NCI-H460 (cell line): ENCODE results near the gene ABHD11. TPM values are rescaled to one million over a fixed set of nuclear protein-coding genes. Genes with fewer than 3 reads are reported as not detected.
"Not testable (repeated sequence)": the region's sequence is repeated elsewhere in the genome, so short reads cannot be mapped to it uniquely, and the experiment has no call there.

Source experiments
- DNase-seq: peaks from one replicate; pipeline ENCODE4 v3.0.0-alpha.2; 2016; ENCODE audit warnings: low read depth; ENCODE audit errors: extremely low read depth
- total RNA-seq: library from RNA; depleted of rRNA; stranded (reverse); fragments of >200 nt; shearing (Covaris generic); gene quantifications from 2 replicates; pipeline ENCODE4 v1.2.3, GENCODE V29; 2014

Gene ABHD11
- total RNA-seq, 1 experiment from 2014 or later = 10.7 TPM

DNA sequence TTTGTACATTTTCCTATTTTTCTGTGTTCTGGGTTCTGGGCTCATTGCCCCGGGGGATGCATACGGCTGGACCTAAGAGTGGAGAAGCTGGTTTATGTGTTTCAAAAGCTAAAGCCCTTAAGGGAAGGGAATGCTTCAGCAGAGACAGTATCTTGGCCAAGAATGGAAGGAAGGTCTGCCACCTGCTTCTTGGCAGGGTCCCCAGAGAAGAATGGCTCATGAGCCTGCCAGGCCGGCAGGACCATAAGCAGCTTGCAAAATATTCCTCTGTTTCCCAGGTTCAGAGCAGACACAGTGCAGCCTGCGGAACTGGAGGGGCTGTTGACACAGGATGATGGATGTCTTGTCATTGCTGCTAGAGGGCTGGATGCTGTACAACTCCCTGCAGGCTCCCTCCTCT lies 7.8 kb upstream of the ABHD11 start:
- DNase-seq = no peak

DNA sequence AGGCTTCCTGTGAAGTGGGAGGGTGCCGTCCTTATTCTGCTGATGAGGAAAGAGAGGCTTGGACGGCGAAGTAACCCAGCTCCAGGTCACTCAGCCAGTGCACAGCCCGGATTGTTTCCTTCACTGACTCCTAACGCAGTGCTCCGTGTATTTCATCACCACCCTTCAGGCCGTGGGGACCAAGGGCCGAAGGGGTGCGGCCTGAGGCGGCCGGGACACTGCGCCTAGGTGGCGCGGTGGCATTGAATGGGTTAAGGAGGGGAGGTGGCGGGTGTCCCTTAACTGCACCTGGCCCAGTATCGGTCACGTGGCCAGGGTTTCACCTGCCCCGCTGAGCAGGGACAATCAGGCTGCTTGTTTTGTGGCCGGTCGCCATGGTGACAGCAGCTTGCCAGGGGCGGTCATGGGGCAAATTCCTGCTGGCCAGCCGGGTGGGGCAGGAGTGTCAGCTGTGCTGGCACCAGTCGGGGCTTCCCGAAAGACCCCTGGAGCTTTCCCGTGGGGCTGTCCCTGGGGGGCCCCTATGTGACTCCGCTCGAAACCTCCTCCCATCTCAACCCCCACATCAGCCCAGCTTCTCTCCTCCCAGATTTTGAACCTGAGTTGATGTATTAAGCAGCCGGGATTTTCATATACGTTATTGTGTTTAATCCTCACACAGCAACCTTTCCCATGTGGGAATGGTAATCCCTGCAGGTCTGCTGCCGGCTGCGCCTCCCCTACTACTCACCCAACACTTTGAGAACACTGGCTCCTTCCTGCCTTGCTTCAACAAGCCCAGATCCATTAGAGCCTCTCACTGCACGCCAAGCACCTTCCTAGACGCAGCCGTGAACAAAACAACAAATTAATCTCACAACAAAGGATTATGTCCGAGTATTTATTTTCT lies 4.4 kb upstream of the ABHD11 start:
- no peak for DNase-seq

DNA sequence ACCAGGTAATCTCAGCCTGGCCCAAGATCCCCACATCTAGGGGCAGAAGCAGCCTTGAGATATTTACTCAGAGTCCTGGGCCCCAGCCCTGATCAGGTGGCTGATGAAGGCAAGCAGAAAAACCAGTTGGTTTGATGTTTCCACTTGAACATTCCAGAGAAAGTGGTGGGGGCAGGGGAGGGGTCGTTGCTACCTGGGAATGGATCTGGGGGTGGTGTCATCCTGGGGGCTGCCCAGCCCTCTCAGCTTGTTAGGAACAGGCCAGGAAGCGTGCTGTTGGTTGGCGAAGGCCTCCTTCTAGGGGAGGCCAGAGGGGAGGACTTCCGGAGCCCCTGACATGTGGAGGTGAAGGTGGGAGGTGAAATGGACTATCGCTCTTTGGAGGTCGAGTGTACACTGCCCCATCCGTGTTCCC lies 3.7 kb upstream of the ABHD11 start:
- no peak for DNase-seq

DNA sequence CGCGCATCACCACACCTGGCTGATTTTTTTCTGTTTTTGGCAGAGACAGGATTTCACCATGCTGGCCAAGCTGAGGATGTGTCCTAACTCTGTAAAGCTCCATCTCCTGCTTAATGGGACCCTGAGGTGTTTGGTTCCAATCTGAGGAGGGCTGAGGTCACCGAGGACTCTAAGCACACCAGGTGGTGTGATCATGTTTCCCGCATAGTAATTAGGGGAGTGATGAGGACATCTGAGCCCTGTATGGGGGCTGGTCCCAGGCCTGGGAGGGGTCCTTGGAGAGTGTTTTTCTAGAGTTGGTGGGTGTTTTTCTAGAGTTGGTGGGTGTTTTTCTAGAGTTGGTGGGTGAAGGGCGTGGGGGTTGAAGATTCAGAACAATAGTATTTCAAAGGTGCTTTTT lies 3.0 kb upstream of the ABHD11 start:
- no peak for DNase-seq

DNA sequence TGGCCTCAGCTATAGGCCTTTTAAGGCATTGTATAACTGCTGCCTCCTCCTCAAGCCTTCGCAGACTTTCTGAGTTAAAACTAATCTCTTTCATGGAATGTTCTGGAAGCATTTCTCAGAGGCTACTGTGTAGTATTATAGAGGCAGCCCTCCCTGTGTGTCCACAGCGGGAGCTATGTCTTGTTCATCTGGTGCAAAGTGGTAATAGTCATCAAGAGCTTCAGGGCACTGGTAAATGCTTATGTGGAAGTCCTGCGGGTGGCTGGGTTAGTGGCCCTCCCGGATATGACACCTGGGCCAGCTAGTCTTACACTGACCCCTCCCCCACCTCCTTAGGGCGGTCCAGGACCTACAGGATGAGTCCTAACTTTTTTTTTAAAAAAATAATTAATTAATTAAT lies 2.2 kb upstream of the ABHD11 start:
- no peak for DNase-seq

DNA sequence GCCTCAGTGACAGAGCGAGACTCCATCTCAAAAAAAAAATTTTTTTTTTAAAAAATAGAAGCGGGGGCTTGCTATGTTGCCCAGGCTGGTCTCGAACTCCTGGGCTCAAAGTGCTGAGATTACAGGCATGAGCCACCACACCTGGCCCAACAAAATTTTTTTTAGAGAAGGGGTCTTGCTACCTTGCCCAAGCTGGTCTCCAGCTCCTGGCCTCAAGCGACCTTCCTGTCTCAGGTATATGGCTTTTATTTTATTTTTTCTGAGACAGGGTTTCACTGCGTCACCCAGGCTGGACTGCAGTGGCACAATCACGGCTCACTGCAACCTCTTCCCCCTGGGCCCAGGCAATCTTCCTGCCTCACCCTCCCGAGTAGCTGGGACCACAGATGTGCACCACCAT lies 1.6 kb upstream of the ABHD11 start:
- DNase-seq = no peak

DNA sequence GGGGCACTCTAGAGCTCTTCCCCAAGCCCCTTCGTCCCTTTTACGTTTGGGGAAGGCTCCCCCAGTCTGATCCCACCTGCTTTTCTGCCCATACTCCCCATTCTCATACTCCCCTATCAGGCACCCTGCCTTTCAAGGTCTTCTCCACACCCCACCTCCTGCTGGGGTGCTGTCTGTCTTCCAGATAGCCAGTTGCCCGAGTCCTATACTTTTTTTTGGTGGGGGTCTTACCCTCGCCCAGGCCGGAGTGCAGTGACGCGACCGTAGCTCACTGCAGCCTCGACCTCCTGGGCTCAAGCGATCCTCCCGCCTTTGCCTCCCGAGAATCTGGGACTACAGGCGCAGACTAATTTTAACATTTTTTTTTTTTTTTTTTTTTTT lies 775 bp upstream of the ABHD11 start:
- no peak for DNase-seq

DNA sequence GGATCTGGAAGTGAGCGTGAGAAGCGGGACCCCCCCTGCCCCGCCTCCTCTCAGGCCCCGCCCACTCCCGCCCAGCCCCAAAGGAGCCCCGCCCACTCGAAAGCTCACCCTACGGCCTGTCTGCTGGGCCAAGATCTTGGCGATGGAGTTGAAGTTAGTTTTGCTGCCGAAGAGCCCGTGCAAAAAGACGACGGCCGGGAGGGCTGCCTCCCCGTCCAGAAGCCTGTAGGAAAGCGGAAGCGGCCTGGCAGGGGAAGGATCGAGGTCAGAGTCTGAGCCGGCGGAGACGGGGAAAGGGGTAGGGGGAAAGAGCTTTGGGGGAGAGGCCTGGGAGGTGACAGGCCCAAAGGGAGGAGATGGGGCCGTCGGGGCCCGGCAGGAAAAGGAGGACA lies 386 bp downstream of the ABHD11 start:
- DNase-seq = no peak

DNA sequence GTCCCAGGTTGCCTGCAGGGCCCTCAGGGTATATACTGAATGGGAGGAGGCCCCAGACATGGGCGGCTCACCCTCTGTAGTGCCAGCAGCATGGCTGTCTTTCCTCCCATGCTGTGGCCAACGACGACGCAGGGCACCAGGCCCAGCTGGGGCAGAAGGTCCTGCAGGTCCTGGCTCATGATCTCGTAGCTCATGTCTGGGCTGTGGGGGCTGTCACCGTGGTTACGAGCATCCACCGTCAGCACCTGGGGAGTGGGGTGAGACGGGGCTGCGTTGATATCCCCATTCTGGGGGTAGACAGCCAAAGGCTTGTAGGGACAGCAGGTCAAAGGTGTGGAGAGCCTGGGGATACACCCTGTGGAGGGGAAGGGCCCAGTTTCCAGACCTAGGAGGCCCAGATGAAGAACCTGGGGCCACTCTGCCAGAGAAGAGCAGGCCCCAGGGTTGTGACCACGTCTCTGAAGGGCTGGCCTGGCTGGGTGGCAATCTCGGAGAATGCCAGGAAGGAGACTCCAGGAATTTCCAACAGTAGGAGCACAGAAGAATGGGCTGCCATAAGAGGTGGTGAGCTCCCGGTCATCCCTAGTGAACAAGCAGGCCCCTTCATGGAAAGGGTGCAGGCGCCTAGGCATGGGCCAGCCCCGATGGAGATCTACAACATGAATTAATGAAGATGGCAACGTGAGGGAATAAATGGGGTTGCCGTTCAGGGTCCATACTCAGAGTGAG lies 947 bp downstream of the ABHD11 start:
- DNase-seq = no peak

DNA sequence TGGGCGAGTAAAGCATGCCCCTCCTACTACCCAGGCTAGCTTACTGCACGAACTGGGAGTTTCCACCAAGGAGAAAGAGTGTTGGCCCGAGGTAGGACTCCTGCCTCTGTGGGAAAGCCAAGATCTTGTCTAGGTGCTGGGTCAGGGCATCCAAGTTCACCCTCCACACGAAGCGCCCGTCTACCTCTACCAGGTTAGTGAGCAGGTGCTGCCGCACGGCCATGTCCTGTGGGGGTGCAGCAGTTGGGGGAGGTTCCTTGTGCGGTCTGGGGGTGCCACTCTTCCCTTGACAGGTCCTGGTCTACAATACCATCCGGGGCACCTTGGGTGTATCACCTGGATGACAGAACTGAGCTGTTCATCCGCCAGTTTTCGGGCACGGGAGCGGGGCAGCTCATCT lies 1.7 kb downstream of the ABHD11 start:
- no peak for DNase-seq

DNA sequence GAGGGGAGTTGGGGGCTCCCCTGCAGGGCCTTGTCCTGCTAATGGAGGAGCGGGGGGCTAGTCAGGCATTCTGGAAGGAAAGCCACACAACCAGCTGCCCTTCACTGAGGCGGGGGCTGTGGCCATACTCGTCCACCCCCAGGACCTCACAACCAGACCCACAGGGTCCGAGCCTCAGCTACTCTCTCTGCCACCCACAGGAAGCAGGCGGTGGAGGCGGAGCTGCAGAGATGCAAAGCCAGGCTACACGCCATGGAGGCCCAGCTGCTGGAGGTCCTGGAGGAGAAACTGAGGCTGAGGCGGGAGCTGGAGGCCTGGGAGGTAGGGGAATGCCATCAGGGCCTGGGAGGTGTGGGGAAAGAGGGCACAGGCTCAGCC lies 3.1 kb downstream of the ABHD11 start:
- DNase-seq = no peak

DNA sequence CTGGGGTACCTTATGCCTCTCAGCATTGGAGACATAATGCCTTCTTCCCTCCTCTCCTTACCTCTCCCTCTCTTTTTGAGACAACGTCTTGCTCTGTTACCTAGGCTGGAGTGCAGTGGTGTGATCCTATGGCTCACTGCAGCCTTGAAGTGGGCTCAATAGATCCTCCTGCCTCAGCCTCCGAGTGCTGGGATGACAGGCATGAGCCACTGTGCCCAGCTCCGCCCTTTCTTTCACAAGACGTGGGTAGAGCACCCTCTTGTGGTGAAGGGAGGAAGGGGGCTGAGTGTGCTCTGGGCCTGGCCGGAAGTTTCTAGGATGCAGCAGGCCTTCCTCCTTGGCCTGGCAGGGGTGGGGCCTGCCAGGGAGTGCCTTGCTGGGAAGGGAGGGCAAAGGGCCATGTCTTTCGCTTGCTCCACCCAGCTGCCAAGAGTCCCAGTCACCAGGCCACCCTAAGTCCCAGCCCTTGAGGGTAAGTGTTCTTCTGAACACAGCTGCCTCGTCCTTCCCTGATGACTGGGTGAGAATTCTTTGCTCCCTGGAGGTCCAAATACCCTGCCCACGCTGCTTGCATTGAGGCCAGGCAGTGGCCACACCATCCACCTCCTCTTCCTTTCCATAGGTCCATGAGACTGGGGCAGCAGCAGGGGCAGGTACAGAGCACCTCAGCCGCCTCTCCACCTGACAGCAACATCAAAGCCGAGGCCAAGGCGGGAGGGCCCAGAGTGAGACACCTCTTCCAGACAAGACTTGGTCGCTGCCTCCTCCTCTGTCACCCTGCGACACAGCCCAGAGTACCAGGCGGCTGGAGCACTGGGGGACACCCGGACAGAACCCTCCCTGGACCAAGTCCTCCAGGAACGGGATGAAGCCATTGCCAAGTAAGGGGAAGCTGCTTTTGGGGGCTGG lies 3.7 kb downstream of the ABHD11 start:
- DNase-seq = peak; percentile 95

DNA sequence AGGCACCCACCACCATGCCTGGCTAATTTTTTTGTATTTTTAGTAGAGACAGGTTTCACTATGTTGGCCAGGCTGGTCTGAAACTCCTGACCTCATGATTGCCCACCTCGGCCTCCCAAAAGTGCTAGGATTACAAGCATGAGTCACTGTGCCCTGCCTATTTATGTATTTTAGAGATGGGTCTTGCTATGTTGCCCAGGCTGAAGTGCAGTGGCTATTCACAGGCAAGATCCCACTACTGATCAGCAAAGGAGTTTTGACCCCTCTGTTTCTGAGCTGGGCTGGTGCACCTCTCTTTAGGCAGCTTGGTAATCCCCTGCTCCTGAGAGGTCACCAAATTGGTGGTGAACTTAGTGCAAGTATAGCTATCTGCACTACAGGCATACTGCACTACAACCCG lies 6.2 kb downstream of the ABHD11 start:
- DNase-seq = no peak

DNA sequence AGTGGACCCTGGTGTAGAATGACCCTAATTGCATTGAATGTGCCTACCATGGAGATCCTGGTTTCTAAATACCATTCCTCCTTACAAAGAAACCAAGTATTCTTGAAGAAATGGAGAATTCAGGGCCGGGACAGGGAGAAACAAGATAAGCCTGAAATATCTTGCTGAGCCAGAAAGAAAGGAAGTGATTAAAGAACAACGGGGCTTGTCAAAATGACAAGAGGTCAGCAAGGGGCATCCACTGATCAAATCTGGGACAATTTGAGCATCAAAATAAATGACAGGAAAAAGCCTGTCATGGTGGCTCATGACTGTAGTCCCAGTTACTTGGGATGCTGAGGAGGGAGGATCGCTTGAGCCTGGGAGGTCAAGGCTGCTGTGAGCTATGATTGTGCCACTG lies 8.1 kb downstream of the ABHD11 start:
- no peak for DNase-seq

DNA sequence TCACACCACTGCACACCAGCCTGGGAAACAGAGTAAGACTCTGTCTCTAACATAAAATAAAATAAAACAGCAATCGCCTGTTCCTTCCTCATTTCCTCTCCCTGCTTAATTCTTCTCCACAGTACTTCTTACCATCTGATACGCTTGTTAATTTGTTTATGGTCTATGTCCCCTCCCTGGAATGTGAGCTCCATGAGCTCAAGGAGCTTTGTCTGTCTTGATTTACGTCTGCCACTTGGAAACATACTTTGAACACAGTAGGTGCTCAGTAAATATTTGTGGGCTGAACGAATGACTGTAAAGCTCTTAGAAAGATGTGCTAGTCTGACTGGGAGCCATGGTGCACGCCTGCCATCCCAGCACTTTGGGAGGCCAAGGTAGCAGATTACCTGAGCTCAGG lies 10.1 kb downstream of the ABHD11 start:
- DNase-seq = no peak

DNA sequence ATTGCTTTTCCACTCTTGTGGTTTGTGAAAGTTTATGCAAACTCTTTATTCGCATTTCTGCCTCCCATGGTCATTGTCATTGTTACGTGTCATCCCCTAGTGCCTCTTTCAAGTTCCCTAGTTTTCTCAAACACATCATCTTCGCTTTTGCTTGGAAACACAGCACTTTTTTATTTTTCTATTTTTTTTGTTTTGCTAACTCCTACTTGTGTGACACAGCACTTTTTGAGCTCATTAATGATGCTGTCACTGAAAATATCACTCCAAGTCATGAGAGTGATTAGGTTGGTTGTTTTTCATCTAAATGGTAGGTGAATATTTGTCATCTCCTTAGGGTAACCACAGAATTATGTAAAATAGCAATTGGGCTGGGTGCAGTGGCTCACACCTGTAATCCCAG lies 10.7 kb downstream of the ABHD11 start:
- no peak for DNase-seq

DNA sequence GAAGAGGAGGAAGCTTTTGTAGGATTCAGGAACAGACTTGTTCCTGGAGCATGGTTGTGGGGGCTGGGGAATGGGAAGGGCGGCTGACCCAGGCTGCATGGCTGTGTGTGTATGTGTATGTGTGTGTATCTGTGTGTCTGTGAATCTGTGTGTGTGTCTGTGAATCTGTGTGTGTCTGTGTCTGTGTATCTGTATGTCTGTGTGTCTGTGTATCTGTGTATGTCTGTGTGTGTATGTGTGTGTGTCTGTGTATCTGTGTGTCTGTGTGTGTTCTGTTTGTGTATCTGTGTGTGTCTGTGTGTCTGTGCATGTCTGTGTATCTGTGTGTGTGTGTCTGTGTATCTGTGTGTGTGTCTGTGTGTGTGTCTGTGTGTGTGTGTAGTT lies 12.5 kb downstream of the ABHD11 start:
- no peak for DNase-seq

DNA sequence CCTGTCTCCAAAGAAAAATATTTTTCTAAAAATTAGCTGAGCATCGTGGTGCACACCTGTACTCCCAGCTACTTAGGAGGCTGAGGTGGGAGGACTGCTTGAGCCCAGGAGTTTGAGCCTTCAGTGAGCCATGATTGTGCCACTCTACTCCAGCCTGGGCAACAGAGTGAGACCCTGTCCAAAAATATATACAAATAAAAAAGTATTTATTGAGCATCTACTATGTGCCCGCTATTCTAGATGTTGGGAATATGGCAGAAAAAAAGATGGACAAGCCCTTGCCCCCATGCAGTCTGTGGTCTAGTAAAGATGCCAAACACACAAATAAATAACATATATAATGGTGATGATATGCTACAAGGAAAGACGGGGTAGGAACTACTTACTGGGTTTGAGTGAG lies 14.8 kb downstream of the ABHD11 start:
- DNase-seq = no peak

DNA sequence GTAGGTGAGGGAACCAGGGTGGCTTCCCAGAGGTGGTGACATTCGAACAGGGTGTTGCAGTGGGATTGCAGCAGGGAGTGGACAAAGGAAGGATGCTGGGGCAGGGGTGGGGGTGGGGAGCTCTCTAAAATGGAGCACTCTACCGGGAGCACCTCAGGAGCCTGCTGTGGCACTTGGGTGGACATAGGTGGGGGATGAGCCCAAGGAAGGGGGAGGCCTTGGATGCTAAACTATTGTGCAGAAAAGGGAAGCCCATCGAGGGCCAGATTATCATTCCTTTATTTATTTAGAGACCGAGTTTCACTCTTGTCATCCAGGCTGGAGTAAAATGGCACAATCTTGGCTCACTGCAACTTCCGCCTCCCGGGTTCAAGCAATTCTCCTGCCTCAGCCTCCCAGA lies 15.8 kb downstream of the ABHD11 start:
- DNase-seq = no peak

DNA sequence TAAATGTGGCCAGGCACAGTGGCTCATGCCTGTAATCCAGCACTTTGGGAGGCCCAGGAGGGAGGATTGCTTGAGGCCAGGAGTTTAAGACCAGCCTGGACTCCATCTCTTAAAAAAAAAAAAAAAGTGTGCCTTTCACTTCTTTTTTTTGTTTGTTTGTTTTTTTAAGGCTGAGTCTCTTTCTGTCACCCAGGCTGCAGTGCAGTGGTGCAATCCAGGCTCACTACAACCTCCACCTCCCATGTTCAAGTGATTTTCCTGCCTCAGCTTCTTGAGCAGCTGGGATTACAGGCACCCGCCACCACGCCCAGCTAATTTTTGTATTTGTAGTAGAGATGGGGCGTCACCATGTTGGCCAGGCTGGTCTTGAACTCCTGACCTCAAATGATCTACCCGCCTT lies 16.4 kb downstream of the ABHD11 start:
- not testable (repeated sequence) for DNase-seq

DNA sequence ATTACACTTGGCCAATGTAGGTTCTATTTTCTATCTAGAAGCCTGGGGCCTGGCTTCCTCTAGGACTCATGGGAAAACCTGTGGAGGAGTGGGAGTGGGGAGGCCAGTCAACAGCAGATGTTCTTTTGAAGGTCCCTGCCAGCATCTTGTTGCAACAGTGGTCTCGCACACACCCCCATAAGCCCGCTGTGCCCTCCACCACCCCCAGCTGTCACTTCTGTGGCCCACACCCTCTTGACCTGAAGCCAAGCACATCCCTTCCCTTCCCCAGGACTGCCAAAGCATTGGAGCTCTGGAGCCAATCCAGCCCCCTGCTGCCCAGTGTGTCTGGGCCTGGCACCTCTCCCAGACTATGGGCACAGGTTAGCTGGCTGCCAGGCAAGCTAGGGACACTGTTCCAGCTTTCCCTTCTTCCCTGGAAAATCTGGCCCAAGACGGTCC lies 17.2 kb downstream of the ABHD11 start:
- no peak for DNase-seq
